HEK293 (cell line): ENCODE results near the gene TEPSIN.

Experiments
- ZBTB21 ChIP-seq: fragments of 450-650 bp; formaldehyde crosslinking; IDR thresholded peaks from 2 replicates; pipeline ENCODE4 v1.5.1; 2017; ENCODE audit warnings: missing biosample characterization, missing genetic modification characterization
- ZNF10 ChIP-seq: fragments of 450-650 bp; formaldehyde crosslinking; IDR thresholded peaks from 2 replicates; pipeline ENCODE4 v1.5.1; 2017; ENCODE audit warnings: missing biosample characterization, missing genetic modification characterization
- ZNF623 ChIP-seq: fragments of 450-650 bp; formaldehyde crosslinking; IDR thresholded peaks from 2 replicates; pipeline ENCODE4 v1.5.1; 2016; ENCODE audit warnings: missing biosample characterization, missing genetic modification characterization
- ZNF785 ChIP-seq: fragments of 450-650 bp; formaldehyde crosslinking; IDR thresholded peaks from 2 replicates; pipeline ENCODE4 v1.5.1; 2016; ENCODE audit warnings: missing biosample characterization, missing genetic modification characterization
- ZSCAN4 ChIP-seq: fragments of 450-650 bp; formaldehyde crosslinking; IDR thresholded peaks from 2 replicates; pipeline ENCODE4 v1.5.1; 2017; ENCODE audit warnings: missing biosample characterization, missing genetic modification characterization
- TF ChIP-seq, protein P1 (sequence below): fragments of 450-650 bp; formaldehyde crosslinking; IDR thresholded peaks from 2 replicates; pipeline ENCODE4 v1.5.1; 2016; ENCODE audit warnings: missing biosample characterization, missing genetic modification characterization
- TF ChIP-seq, protein P2 (sequence below): fragments of 450-650 bp; formaldehyde crosslinking; IDR thresholded peaks from 2 replicates; pipeline ENCODE4 v1.5.1; 2016; ENCODE audit warnings: missing biosample characterization, missing genetic modification characterization

DNA sequence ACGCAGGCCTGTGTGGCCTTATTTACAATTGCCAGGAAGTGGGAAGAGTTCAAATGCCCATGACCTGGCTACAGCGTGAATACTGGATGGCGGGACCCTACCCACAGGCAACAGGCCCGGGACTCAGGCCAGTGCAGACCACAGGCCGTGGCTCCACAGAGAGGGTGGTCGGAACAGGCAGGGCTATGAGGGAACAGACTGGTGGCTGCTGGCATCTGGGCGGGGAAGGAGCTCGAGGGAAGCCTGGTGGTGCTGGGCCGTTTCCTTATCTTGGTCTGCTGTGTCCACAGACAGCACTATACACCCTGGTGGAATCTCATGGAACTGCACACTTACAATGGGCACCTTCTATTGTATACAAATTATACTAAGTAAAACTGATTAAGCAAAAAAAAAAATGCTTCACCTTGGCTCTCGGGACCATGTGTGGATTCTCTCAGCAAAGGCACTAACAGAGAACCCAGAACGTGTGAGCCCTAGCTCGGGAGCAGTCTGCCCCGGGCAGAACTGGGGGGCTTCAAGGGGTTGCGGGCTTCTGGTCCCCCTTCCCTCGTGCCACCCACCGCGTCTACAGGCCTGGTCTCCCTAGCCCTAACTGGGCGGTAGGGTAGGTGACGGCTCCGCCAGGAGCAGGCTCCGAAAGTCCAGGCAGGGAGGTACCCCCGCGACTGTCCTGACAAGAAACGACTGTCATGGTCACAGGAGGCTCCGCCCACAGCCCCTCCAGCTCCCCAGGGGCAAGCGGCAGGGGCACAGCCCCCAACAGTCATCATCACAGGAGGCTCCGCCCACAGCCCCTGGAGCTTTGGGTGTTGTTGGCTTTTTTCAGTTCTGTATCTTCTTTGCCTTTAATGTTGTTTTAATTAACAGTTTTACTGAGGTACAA, 37.9 kb downstream of the TEPSIN start:
- TF ChIP-seq ZBTB21 (tag by site-specific recombination) = no peak
- no peak for TF ChIP-seq ZSCAN4 (tag by site-specific recombination)
- TF ChIP-seq ZNF623 (tag by site-specific recombination) = no peak
- TF ChIP-seq, protein P1, sequence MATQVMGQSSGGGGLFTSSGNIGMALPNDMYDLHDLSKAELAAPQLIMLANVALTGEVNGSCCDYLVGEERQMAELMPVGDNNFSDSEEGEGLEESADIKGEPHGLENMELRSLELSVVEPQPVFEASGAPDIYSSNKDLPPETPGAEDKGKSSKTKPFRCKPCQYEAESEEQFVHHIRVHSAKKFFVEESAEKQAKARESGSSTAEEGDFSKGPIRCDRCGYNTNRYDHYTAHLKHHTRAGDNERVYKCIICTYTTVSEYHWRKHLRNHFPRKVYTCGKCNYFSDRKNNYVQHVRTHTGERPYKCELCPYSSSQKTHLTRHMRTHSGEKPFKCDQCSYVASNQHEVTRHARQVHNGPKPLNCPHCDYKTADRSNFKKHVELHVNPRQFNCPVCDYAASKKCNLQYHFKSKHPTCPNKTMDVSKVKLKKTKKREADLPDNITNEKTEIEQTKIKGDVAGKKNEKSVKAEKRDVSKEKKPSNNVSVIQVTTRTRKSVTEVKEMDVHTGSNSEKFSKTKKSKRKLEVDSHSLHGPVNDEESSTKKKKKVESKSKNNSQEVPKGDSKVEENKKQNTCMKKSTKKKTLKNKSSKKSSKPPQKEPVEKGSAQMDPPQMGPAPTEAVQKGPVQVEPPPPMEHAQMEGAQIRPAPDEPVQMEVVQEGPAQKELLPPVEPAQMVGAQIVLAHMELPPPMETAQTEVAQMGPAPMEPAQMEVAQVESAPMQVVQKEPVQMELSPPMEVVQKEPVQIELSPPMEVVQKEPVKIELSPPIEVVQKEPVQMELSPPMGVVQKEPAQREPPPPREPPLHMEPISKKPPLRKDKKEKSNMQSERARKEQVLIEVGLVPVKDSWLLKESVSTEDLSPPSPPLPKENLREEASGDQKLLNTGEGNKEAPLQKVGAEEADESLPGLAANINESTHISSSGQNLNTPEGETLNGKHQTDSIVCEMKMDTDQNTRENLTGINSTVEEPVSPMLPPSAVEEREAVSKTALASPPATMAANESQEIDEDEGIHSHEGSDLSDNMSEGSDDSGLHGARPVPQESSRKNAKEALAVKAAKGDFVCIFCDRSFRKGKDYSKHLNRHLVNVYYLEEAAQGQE (tag by site-specific recombination) = no peak
- no peak for TF ChIP-seq ZNF10 (tag by site-specific recombination)
- no peak for TF ChIP-seq ZNF785 (tag by site-specific recombination)
- TF ChIP-seq, protein P2, sequence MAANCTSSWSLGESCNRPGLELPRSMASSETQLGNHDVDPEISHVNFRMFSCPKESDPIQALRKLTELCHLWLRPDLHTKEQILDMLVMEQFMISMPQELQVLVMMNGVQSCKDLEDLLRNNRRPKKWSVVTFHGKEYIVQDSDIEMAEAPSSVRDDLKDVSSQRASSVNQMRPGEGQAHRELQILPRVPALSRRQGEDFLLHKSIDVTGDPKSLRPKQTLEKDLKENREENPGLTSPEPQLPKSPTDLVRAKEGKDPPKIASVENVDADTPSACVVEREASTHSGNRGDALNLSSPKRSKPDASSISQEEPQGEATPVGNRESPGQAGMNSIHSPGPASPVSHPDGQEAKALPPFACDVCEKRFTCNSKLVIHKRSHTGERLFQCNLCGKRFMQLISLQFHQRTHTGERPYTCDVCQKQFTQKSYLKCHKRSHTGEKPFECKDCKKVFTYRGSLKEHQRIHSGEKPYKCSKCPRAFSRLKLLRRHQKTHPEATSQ (tag by site-specific recombination) = no peak
